Central memory CD8-positive, alpha-beta T cell (primary cell): Measurements from ENCODE around the gene OLIG1.

Experiments
- ATAC-seq: fragments of 150-1000 bp; cut with Tn5 transposase; replicated peaks from 2 replicates; pipeline ENCODE4 v1.10.0; 2022; ENCODE audit warnings: mild to moderate bottlenecking, moderate FRiP score, moderate number of reproducible peaks; ENCODE audit not compliant: poor library complexity, severe bottlenecking; ENCODE audit errors: extremely low read depth
- DNase-seq, 2 donors: peaks; one replicate each; pipeline ENCODE4 v3.0.0; 2021; ENCODE audit warnings: low spot score in 2 of 2
- H3K27ac Mint-ChIP-seq: one replicate; pipeline ENCODE4 v1.8.0; 2022; ENCODE audit warnings: low read depth, mild to moderate bottlenecking, moderate library complexity, mixed read lengths
- H3K27me3 Mint-ChIP-seq: one replicate; pipeline ENCODE4 v1.8.0; 2022; ENCODE audit warnings: mixed read lengths
- H3K36me3 Mint-ChIP-seq: one replicate; pipeline ENCODE4 v1.8.0; 2022; ENCODE audit warnings: mild to moderate bottlenecking, moderate library complexity, mixed read lengths; ENCODE audit not compliant: insufficient read depth
- H3K4me1 Mint-ChIP-seq: one replicate; pipeline ENCODE4 v1.8.0; 2022; ENCODE audit warnings: mixed read lengths
- H3K4me3 Mint-ChIP-seq: one replicate; pipeline ENCODE4 v1.8.0; 2022; ENCODE audit warnings: mild to moderate bottlenecking, moderate library complexity, mixed read lengths
- H3K9me3 Mint-ChIP-seq: one replicate; pipeline ENCODE4 v1.8.0; 2022; ENCODE audit warnings: mixed read lengths

The OLIG1 gene

GRCh38 chr21:33070998-33071769 lies 1.2 kb downstream of the OLIG1 start:
- H3K27me3 Mint-ChIP-seq: peaks cover 87% of the 10 kb centered on the region
- DNase-seq: no peak
- ATAC-seq: no peak
- H3K4me3 Mint-ChIP-seq: peak overlapping the region; percentile 71
- peaks cover 17% of the 10 kb centered on the region for H3K4me1 Mint-ChIP-seq
- H3K27ac Mint-ChIP-seq: no peak overlapping the region
- peaks cover 2% of the 10 kb centered on the region for H3K36me3 Mint-ChIP-seq
- H3K9me3 Mint-ChIP-seq: no peaks in the 10 kb centered on the region

GRCh38 chr21:33071770-33072306 lies 1.9 kb downstream of the OLIG1 start:
- no peaks in the 10 kb centered on the region for H3K9me3 Mint-ChIP-seq
- H3K4me3 Mint-ChIP-seq: peak overlapping the region; percentile 71
- ATAC-seq (no peak), DNase-seq (no peak)
- H3K4me1 Mint-ChIP-seq: peaks cover 17% of the 10 kb centered on the region
- H3K27ac Mint-ChIP-seq: no peak overlapping the region
- H3K27me3 Mint-ChIP-seq: peaks cover 87% of the 10 kb centered on the region
- peaks cover 2% of the 10 kb centered on the region for H3K36me3 Mint-ChIP-seq

GRCh38 chr21:33073636-33074035 lies 3.7 kb downstream of the OLIG1 start:
- peaks cover 2% of the 10 kb centered on the region for H3K36me3 Mint-ChIP-seq
- H3K4me3 Mint-ChIP-seq: no peak overlapping the region
- peaks cover 85% of the 10 kb centered on the region for H3K27me3 Mint-ChIP-seq
- no peaks in the 10 kb centered on the region for H3K9me3 Mint-ChIP-seq
- ATAC-seq (no peak), DNase-seq (no peak)
- peaks cover 18% of the 10 kb centered on the region for H3K4me1 Mint-ChIP-seq
- H3K27ac Mint-ChIP-seq: no peak overlapping the region

GRCh38 chr21:33075128-33075527 lies 5.2 kb downstream of the OLIG1 start:
- H3K4me3 Mint-ChIP-seq: no peak overlapping the region

GRCh38 chr21:33075596-33076195 lies 5.8 kb downstream of the OLIG1 start:
- Mint-ChIP-seq H3K9me3 (no peaks in the 10 kb centered on the region), H3K27ac (no peak overlapping the region), H3K27me3 (peaks cover 78% of the 10 kb centered on the region), H3K4me3 (no peak overlapping the region), H3K36me3 (peaks cover 2% of the 10 kb centered on the region), H3K4me1 (peaks cover 19% of the 10 kb centered on the region)
- ATAC-seq: no peak
- no peak for DNase-seq

More at GRCh38 chr21:33075128-33075527, 5.2 kb downstream of the OLIG1 start:
- ATAC-seq (no peak), DNase-seq (no peak)
- H3K9me3 Mint-ChIP-seq: no peaks in the 10 kb centered on the region
- H3K27ac Mint-ChIP-seq: no peak overlapping the region
- peaks cover 19% of the 10 kb centered on the region for H3K4me1 Mint-ChIP-seq
- H3K36me3 Mint-ChIP-seq: peaks cover 2% of the 10 kb centered on the region
- peaks cover 78% of the 10 kb centered on the region for H3K27me3 Mint-ChIP-seq

- Mint-ChIP-seq H3K4me3 (no peak overlapping the region), H3K9me3 (no peaks in the 10 kb centered on the region), H3K27ac (no peak overlapping the region), H3K4me1 (peaks cover 11% of the 10 kb centered on the region), H3K36me3 (no peaks in the 10 kb centered on the region), H3K27me3 (peaks cover 70% of the 10 kb centered on the region)
- ATAC-seq (no peak), DNase-seq (no peak)
Observed at GRCh38 chr21:33076600-33077329, 6.8 kb downstream of the OLIG1 start.

- peak; percentile 89 for ATAC-seq
- Mint-ChIP-seq H3K9me3 (no peaks in the 10 kb centered on the region), H3K27me3 (peaks cover 47% of the 10 kb centered on the region), H3K27ac (peak overlapping the region; percentile 64), H3K4me1 (peaks cover 6% of the 10 kb centered on the region), H3K36me3 (no peaks in the 10 kb centered on the region), H3K4me3 (no peak overlapping the region)
- peak in 1 of 2 donors; percentile 37 for DNase-seq
Observed at GRCh38 chr21:33078907-33079582, 9.1 kb downstream of the OLIG1 start.

GRCh38 chr21:33080376-33080775 lies 10.4 kb downstream of the OLIG1 start:
- Mint-ChIP-seq H3K27me3 (peaks cover 38% of the 10 kb centered on the region), H3K36me3 (no peaks in the 10 kb centered on the region), H3K27ac (no peak overlapping the region), H3K4me1 (peaks cover 6% of the 10 kb centered on the region), H3K9me3 (no peaks in the 10 kb centered on the region), H3K4me3 (no peak overlapping the region)
- no peak for DNase-seq
- ATAC-seq: no peak

- Mint-ChIP-seq H3K36me3 (no peaks in the 10 kb centered on the region), H3K4me1 (peaks cover 6% of the 10 kb centered on the region), H3K9me3 (no peaks in the 10 kb centered on the region), H3K27me3 (peaks cover 38% of the 10 kb centered on the region), H3K4me3 (no peak overlapping the region), H3K27ac (no peak overlapping the region)
- no peak for ATAC-seq
- DNase-seq: no peak
Observed at GRCh38 chr21:33080776-33081175, 10.8 kb downstream of the OLIG1 start.

GRCh38 chr21:33088384-33088783 lies 18.4 kb downstream of the OLIG1 start:
- peaks cover 30% of the 10 kb centered on the region for H3K27me3 Mint-ChIP-seq
- H3K27ac Mint-ChIP-seq: no peak overlapping the region
- H3K36me3 Mint-ChIP-seq: no peaks in the 10 kb centered on the region
- no peak for ATAC-seq
- H3K9me3 Mint-ChIP-seq: no peaks in the 10 kb centered on the region
- H3K4me3 Mint-ChIP-seq: no peak overlapping the region
- no peaks in the 10 kb centered on the region for H3K4me1 Mint-ChIP-seq
- DNase-seq: no peak

- H3K9me3 Mint-ChIP-seq: no peaks in the 10 kb centered on the region
Observed at GRCh38 chr21:33089395-33090119, 19.6 kb downstream of the OLIG1 start.

GRCh38 chr21:33096426-33096825 lies 26.5 kb downstream of the OLIG1 start:
- ATAC-seq: no peak
- DNase-seq: no peak
- Mint-ChIP-seq H3K4me1 (peaks cover 6% of the 10 kb centered on the region), H3K4me3 (no peak overlapping the region), H3K27ac (no peak overlapping the region), H3K36me3 (no peaks in the 10 kb centered on the region), H3K27me3 (peaks cover 27% of the 10 kb centered on the region), H3K9me3 (no peaks in the 10 kb centered on the region)

More at GRCh38 chr21:33089395-33090119, 19.6 kb downstream of the OLIG1 start:
- Mint-ChIP-seq H3K27ac (no peak overlapping the region), H3K36me3 (no peaks in the 10 kb centered on the region), H3K4me1 (no peaks in the 10 kb centered on the region), H3K27me3 (peaks cover 30% of the 10 kb centered on the region), H3K4me3 (no peak overlapping the region)
- DNase-seq: no peak
- no peak for ATAC-seq
